GM21528 (cell line): Measurements from ENCODE around the gene DENND4A.
"Not testable (repeated sequence)": the region's sequence is repeated elsewhere in the genome, so short reads cannot be mapped to it uniquely, and the experiment has no call there.

ENCODE experiments used
- ATAC-seq: cut with Tn5 transposase; IDR thresholded peaks from one replicate; pipeline ENCODE4 v1.9.1; 2021; ENCODE audit warnings: mild to moderate bottlenecking, moderate library complexity; ENCODE audit not compliant: unreplicated experiment, low FRiP score

The DENND4A gene

GRCh38 chr15:65790694-65791334 is 1.3 kb downstream of the DENND4A start:
- ATAC-seq: no peak

- no peak for ATAC-seq
Measured at GRCh38 chr15:65789759-65790425, 2.2 kb downstream of the DENND4A start.

- ATAC-seq: no peak
Measured at GRCh38 chr15:65789105-65789504, 3.0 kb downstream of the DENND4A start.

- ATAC-seq: no peak
Measured at GRCh38 chr15:65787260-65787659, 4.8 kb downstream of the DENND4A start.

- no peak for ATAC-seq
Measured at GRCh38 chr15:65785151-65785550, 6.9 kb downstream of the DENND4A start.

- ATAC-seq: no peak
Measured at GRCh38 chr15:65783872-65784271, 8.2 kb downstream of the DENND4A start.

- no peak for ATAC-seq
Measured at GRCh38 chr15:65782096-65782495, 10.0 kb downstream of the DENND4A start.

GRCh38 chr15:65778701-65779100 is 13.4 kb downstream of the DENND4A start:
- ATAC-seq: not testable (repeated sequence)

GRCh38 chr15:65778269-65778668 is 13.8 kb downstream of the DENND4A start:
- no peak for ATAC-seq

GRCh38 chr15:65777843-65778242 is 14.2 kb downstream of the DENND4A start:
- ATAC-seq: no peak

GRCh38 chr15:65777053-65777452 is 15.0 kb downstream of the DENND4A start:
- no peak for ATAC-seq

- ATAC-seq: no peak
Measured at GRCh38 chr15:65773386-65774111, 18.5 kb downstream of the DENND4A start.

- no peak for ATAC-seq
Measured at GRCh38 chr15:65772930-65773329, 19.2 kb downstream of the DENND4A start.

GRCh38 chr15:65771870-65772269 is 20.2 kb downstream of the DENND4A start:
- no peak for ATAC-seq

- ATAC-seq: no peak
Measured at GRCh38 chr15:65769482-65769881, 22.6 kb downstream of the DENND4A start.

- no peak for ATAC-seq
Measured at GRCh38 chr15:65767895-65768294, 24.2 kb downstream of the DENND4A start.

GRCh38 chr15:65767264-65767595 is 24.9 kb downstream of the DENND4A start:
- no peak for ATAC-seq

- ATAC-seq: no peak
Measured at GRCh38 chr15:65766422-65767263, 25.4 kb downstream of the DENND4A start.

GRCh38 chr15:65765106-65765505 is 27.0 kb downstream of the DENND4A start:
- ATAC-seq: no peak

- ATAC-seq: no peak
Measured at GRCh38 chr15:65762914-65763787, 28.9 kb downstream of the DENND4A start.
